ENCODE data around the gene KCNG3. TPM values are rescaled to one million over a fixed set of nuclear protein-coding genes. Genes with fewer than 3 reads are reported as not detected.
A peak's percentile ranks its signal among the peaks of the same experiment; 100 is the strongest.

KCNG3 gene
- not detected in 2 replicates for total RNA-seq (2014; rRNA removed; shearing (Covaris generic))
- polyA plus RNA-seq (2016; fragmentation: Nextera tagmentation; extraction: Ambion mirVana): not detected in 2 replicates

DNA sequence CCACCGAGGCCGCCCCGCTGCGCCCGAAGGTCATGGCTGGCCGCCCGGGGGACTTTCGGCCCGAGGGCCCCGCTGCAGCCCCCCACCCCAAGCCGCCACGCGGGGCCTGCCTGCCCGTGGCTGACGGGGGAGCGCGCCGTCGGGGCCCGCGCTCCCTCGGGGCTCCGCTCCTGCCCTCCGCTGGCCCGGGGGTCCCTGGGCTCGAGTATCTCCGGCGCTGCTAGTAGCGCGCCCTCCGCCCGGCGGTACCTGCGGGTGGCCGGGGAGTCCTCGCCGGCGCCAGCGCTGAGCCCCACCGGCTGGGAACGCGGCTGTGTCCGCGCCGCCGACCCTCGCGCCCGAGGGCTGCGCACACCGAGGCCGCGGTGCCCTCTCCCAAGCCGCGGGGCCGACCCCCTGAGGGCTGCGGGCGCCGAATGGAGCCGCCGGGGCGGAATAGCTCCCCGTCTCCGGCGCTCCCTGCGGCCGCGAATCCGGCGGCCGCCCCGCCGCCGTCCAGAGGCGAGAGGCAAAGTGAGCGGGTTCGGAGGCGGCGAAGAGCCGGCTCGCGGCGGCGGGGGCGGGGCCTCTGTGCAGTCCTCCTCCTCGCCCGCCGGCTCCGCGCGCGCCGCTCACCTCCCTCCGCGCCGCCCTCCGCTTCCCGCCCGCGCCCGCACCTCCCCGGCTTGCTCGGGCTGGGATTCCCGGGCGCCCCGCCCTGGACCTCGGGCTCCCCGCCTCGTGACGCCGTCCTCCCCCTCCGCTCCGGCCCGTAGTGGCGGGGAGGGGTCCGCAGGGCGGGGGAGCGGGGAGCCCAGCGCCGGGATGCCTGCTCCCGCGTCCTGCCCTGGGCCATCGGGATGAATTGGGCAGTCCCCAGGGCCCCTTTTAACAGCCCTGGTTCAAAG, at the start of gene KCNG3:
Gene KCNG3, minus strand, starts transcription at position 515 of the 887 bp plus-strand sequence. Its CDS starts 481 bp downstream, at position 34.
- H3K27ac ChIP-seq: no peak within 1 kb of the TSS

GRCh38 chr2:42542871-42543270, 49.1 kb upstream of the KCNG3 start:
- Histone ChIP-seq H3K4me1 (ENCODE audit: insufficient read depth) (no peaks in the 10 kb centered on the region), H3K9me2 (ENCODE audit: insufficient read depth) (no peaks in the 10 kb centered on the region), H3K9me3 (ENCODE audit: low read depth) (no peaks in the 10 kb centered on the region), H3K36me3 (ENCODE audit: low read depth) (no peaks in the 10 kb centered on the region), H3K27ac (no peak overlapping the region), H3K4me2 (ENCODE audit: unreplicated experiment) (no peak overlapping the region), H3K4me3 (no peak overlapping the region), H2AFZ (no peak overlapping the region), H3K79me2 (ENCODE audit: insufficient read depth) (no peaks in the 10 kb centered on the region), H3K9ac (no peak overlapping the region), H3K27me3 (replicated peaks; ENCODE audit: insufficient read depth) (no peaks in the 10 kb centered on the region), H3F3A (ENCODE audit: insufficient read depth) (no peaks in the 10 kb centered on the region), H4K20me1 (ENCODE audit: insufficient read depth) (no peaks in the 10 kb centered on the region)
- TF ChIP-seq EZH2phosphoT487 (IDR thresholded peaks at IDR 0.05; ENCODE audit: insufficient read depth, low read depth) (no peak), EZH2 (IDR thresholded peaks at IDR 0.05; ENCODE audit: insufficient read depth, poor library complexity, severe bottlenecking) (no peak)
- DNase-seq: no peak
- WGBS, 2 experiments (ENCODE audit: low coverage in 1 of 2, low lambda C conversion rate in 2 of 2, missing lambda C conversion rate in 2 of 2): 36 to 45% methylated on average over 4 of the region's 4 CpGs
- in situ Hi-C loops (cut with MboI): no loop called here

More for the DNA sequence above, at the start of gene KCNG3:
- 3 to 6% methylated on average over 49 to 78 of the region's 123 CpGs for WGBS, 2 experiments (ENCODE audit: low coverage in 1 of 2, low lambda C conversion rate in 2 of 2, missing lambda C conversion rate in 2 of 2)
- no peaks in the 10 kb centered on the region for H3K36me3 ChIP-seq (ENCODE audit: low read depth)
- no peaks in the 10 kb centered on the region for H3K9me2 ChIP-seq (ENCODE audit: insufficient read depth)
- H2AFZ ChIP-seq: peak within 1 kb of the TSS; percentile 82
- no peaks in the 10 kb centered on the region for H3K9me3 ChIP-seq (ENCODE audit: low read depth)
- peaks cover 26% of the 10 kb centered on the region for H3K27me3 ChIP-seq (replicated peaks; ENCODE audit: insufficient read depth)
- H4K20me1 ChIP-seq (ENCODE audit: insufficient read depth): no peaks in the 10 kb centered on the region
- peaks cover 5% of the 10 kb centered on the region; the same call in 1 of the 2 replicates for H3K4me1 ChIP-seq (ENCODE audit: insufficient read depth)
- DNase-seq: peak; percentile 67
- H3K4me3 ChIP-seq: peak within 1 kb of the TSS; percentile 70
- H3K79me2 ChIP-seq (ENCODE audit: insufficient read depth): no peaks in the 10 kb centered on the region
- TF ChIP-seq EZH2phosphoT487 (IDR thresholded peaks at IDR 0.05; ENCODE audit: insufficient read depth, low read depth) (no peak), EZH2 (IDR thresholded peaks at IDR 0.05; ENCODE audit: insufficient read depth, poor library complexity, severe bottlenecking) (no peak)
- H3K9ac ChIP-seq: no peak within 1 kb of the TSS
- H3K4me2 ChIP-seq (ENCODE audit: unreplicated experiment): peak within 1 kb of the TSS; percentile 88
- H3F3A ChIP-seq (ENCODE audit: insufficient read depth): no peaks in the 10 kb centered on the region
- in situ Hi-C loops (cut with MboI): no loop called here

DNA sequence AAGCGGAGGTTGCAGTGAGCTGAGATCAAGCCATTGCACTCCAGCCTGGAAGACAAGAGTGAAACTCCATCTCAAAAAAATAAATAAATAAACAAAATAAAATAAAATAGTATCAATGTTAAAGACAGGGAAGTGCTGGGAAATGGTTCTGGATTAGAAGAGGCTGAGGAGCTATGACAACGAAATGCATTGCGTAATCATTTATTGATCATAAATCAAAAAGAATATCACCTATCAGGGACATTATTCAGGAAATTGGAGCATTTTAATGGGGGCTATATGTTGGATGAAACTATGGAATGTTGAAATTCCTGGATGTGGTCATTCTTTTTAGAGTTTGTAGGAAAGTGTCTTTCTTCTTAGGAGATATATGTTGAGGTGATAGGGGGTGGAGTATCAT, 43.7 kb upstream of the KCNG3 start:
- H3K4me3 ChIP-seq: no peak overlapping the region
- in situ Hi-C loops (cut with MboI): no loop called here
- H3K9me2 ChIP-seq (ENCODE audit: insufficient read depth): no peaks in the 10 kb centered on the region
- no peak for DNase-seq
- H3K79me2 ChIP-seq (ENCODE audit: insufficient read depth): no peaks in the 10 kb centered on the region
- no peaks in the 10 kb centered on the region for H3K4me1 ChIP-seq (ENCODE audit: insufficient read depth)
- no peak overlapping the region for H3K9ac ChIP-seq
- H3K27me3 ChIP-seq (replicated peaks; ENCODE audit: insufficient read depth): no peaks in the 10 kb centered on the region; the same call in 1 of the 2 replicates
- no peaks in the 10 kb centered on the region for H4K20me1 ChIP-seq (ENCODE audit: insufficient read depth)
- no peak overlapping the region for H3K4me2 ChIP-seq (ENCODE audit: unreplicated experiment)
- 81 to 83% methylated on average over 3 of the region's 3 CpGs for WGBS, 2 experiments (ENCODE audit: low coverage in 1 of 2, low lambda C conversion rate in 2 of 2, missing lambda C conversion rate in 2 of 2)
- H3F3A ChIP-seq (ENCODE audit: insufficient read depth): no peaks in the 10 kb centered on the region
- no peaks in the 10 kb centered on the region for H3K36me3 ChIP-seq (ENCODE audit: low read depth)
- no peak overlapping the region for H2AFZ ChIP-seq
- H3K27ac ChIP-seq: no peak overlapping the region
- TF ChIP-seq EZH2 (IDR thresholded peaks at IDR 0.05; ENCODE audit: insufficient read depth, poor library complexity, severe bottlenecking): no peak
- no peak for TF ChIP-seq EZH2phosphoT487 (IDR thresholded peaks at IDR 0.05; ENCODE audit: insufficient read depth, low read depth)
- H3K9me3 ChIP-seq (ENCODE audit: low read depth): no peaks in the 10 kb centered on the region

DNA sequence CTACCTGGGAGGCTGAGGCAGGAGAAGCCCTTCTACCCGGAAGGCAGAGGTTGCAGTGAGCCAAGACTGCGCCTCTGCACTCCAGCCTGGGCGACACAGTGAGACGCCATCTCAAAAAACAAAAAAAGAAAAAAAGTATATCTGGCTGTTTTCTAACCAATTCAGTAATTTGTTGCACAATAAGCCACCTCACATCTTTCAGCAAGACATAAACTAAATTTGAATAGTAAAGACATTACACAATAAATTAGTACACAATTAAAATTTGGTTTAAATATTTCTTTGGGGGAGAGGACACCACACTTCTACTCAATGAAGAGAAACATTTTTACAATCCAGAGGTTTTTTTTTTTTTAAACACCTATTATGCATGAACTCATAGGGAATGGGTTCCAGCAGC, 38.6 kb upstream of the KCNG3 start:
- Histone ChIP-seq H3K4me2 (ENCODE audit: unreplicated experiment) (no peak overlapping the region), H3K27ac (no peak overlapping the region), H3K79me2 (ENCODE audit: insufficient read depth) (no peaks in the 10 kb centered on the region), H3K4me3 (no peak overlapping the region), H2AFZ (no peak overlapping the region), H3K9me3 (ENCODE audit: low read depth) (no peaks in the 10 kb centered on the region), H3F3A (ENCODE audit: insufficient read depth) (no peaks in the 10 kb centered on the region), H3K9me2 (ENCODE audit: insufficient read depth) (no peaks in the 10 kb centered on the region), H3K9ac (no peak overlapping the region), H3K4me1 (ENCODE audit: insufficient read depth) (no peaks in the 10 kb centered on the region), H3K27me3 (replicated peaks; ENCODE audit: insufficient read depth) (no peaks in the 10 kb centered on the region; the same call in 1 of the 2 replicates), H4K20me1 (ENCODE audit: insufficient read depth) (no peaks in the 10 kb centered on the region), H3K36me3 (ENCODE audit: low read depth) (no peaks in the 10 kb centered on the region)
- 62 to 66% methylated on average over 4 of the region's 4 CpGs for WGBS, 2 experiments (ENCODE audit: low coverage in 1 of 2, low lambda C conversion rate in 2 of 2, missing lambda C conversion rate in 2 of 2)
- in situ Hi-C loops (cut with MboI): no loop called here
- no peak for TF ChIP-seq EZH2 (IDR thresholded peaks at IDR 0.05; ENCODE audit: insufficient read depth, poor library complexity, severe bottlenecking)
- no peak for TF ChIP-seq EZH2phosphoT487 (IDR thresholded peaks at IDR 0.05; ENCODE audit: insufficient read depth, low read depth)
- DNase-seq: no peak

Measured in GM23248 (cell line).